Neural cell (in vitro differentiated cells): Measurements from ENCODE around the gene CLGN. TPM values are rescaled to one million over a fixed set of nuclear protein-coding genes. Genes with fewer than 3 reads are reported as not detected.
"Not testable (repeated sequence)": the region's sequence is repeated elsewhere in the genome, so short reads cannot be mapped to it uniquely, and the experiment has no call there.

Experiments
- H2AFZ ChIP-seq: fragments of 200-600, 300-800 bp; sonication (generic), shearing (Covaris generic); 2 replicates; pipeline ENCODE4 v1.6.0; 2014; ENCODE audit warnings: low read depth, mild to moderate bottlenecking, antibody characterized with exemption, low read length, moderate library complexity
- H3F3A ChIP-seq: fragments of 200-600 bp; shearing (Covaris generic); 2 replicates; pipeline ENCODE4 v1.6.1; 2016; ENCODE audit warnings: mild to moderate bottlenecking, moderate library complexity, mixed read lengths, antibody characterized with exemption, low read length; ENCODE audit not compliant: insufficient read depth, poor library complexity, severe bottlenecking
- H3K27ac ChIP-seq: fragments of 200-600, 300-800 bp; sonication (generic), shearing (Covaris generic); 2 replicates; pipeline ENCODE4 v1.5.1; 2014; ENCODE audit warnings: mild to moderate bottlenecking, low read length, moderate library complexity
- H3K27me3 ChIP-seq: fragments of 300-800, 200-600 bp; sonication (generic), shearing (Covaris generic); 2 replicates; pipeline ENCODE4 v1.6.0; 2014; ENCODE audit warnings: mild to moderate bottlenecking, low read depth, low read length, moderate library complexity; ENCODE audit not compliant: insufficient read depth
- H3K36me3 ChIP-seq: fragments of 300-800, 200-600 bp; sonication (generic), shearing (Covaris generic); 2 replicates; pipeline ENCODE4 v1.5.1; 2014; ENCODE audit warnings: mild to moderate bottlenecking, antibody characterized with exemption, low read length, moderate library complexity; ENCODE audit not compliant: insufficient read depth
- H3K4me2 ChIP-seq: fragments of 300-800, 200-600 bp; sonication (generic), shearing (Covaris generic); 2 replicates; pipeline ENCODE4 v1.6.0; 2014; ENCODE audit warnings: mild to moderate bottlenecking, low read length
- H3K4me3 ChIP-seq: fragments of 300-800, 200-600 bp; sonication (generic), shearing (Covaris generic); 2 replicates; pipeline ENCODE4 v1.5.1; 2014; ENCODE audit warnings: mild to moderate bottlenecking, low read length, moderate library complexity
- H3K79me2 ChIP-seq: fragments of 200-600 bp; shearing (Covaris generic); replicated peaks from 2 replicates; pipeline ENCODE4 v1.6.0; 2014; ENCODE audit warnings: mild to moderate bottlenecking, low read length, moderate library complexity; ENCODE audit not compliant: insufficient read depth
- H3K9ac ChIP-seq: fragments of 300-800, 200-600 bp; sonication (generic), shearing (Covaris generic); 2 replicates; pipeline ENCODE4 v1.6.1; 2016; ENCODE audit warnings: mild to moderate bottlenecking, low read length, mixed read lengths
- H3K9me2 ChIP-seq: fragments of 200-600 bp; shearing (Covaris generic); 2 replicates; pipeline ENCODE4 v1.6.1; 2016; ENCODE audit warnings: mild to moderate bottlenecking, low read length, mixed read lengths; ENCODE audit not compliant: insufficient read depth
- H3K9me3 ChIP-seq: fragments of 200-600, 300-800 bp; sonication (generic), shearing (Covaris generic); 2 replicates; pipeline ENCODE4 v1.6.1; 2016; ENCODE audit warnings: mild to moderate bottlenecking, mixed run types, low read length, moderate library complexity, mixed read lengths
- H4K20me1 ChIP-seq: fragments of 200-600 bp; shearing (Covaris generic); 2 replicates; pipeline ENCODE4 v1.6.1; 2016; ENCODE audit warnings: mild to moderate bottlenecking, mixed run types; ENCODE audit not compliant: insufficient read depth
- EP300 ChIP-seq: fragments of 450-650 bp; conservative IDR thresholded peaks from 2 replicates; pipeline ENCODE4 v1.6.1; 2014; ENCODE audit warnings: antibody characterized with exemption, mild to moderate bottlenecking, moderate library complexity; ENCODE audit not compliant: poor library complexity, severe bottlenecking
- EZH2 ChIP-seq: fragments of 200-600, 300-800 bp; shearing (Covaris generic), sonication (generic); IDR thresholded peaks from 2 replicates; pipeline ENCODE4 v1.6.1; 2014; ENCODE audit warnings: antibody characterized with exemption, low read length, borderline replicate concordance, mild to moderate bottlenecking; ENCODE audit not compliant: insufficient read depth, poor library complexity, severe bottlenecking
- MXI1 ChIP-seq: fragments of 450-650 bp; conservative IDR thresholded peaks from 2 replicates; pipeline ENCODE4 v1.6.1; 2014; ENCODE audit warnings: antibody characterized with exemption, mild to moderate bottlenecking; ENCODE audit not compliant: poor library complexity, severe bottlenecking
- POLR2AphosphoS5 ChIP-seq: IDR thresholded peaks from 2 replicates; pipeline ENCODE4 v1.6.1; 2012
- RAD21 ChIP-seq: fragments of 450-650 bp; conservative IDR thresholded peaks from 2 replicates; pipeline ENCODE4 v1.6.1; 2014; ENCODE audit warnings: antibody characterized with exemption, mild to moderate bottlenecking, moderate library complexity
- SMC3 ChIP-seq: fragments of 450-650 bp; conservative IDR thresholded peaks from 2 replicates; pipeline ENCODE4 v1.6.1; 2014; ENCODE audit warnings: antibody characterized with exemption, mild to moderate bottlenecking, moderate library complexity; ENCODE audit not compliant: poor library complexity
- TAF1 ChIP-seq: IDR thresholded peaks from 2 replicates; pipeline ENCODE4 v1.6.1; 2012; ENCODE audit warnings: low read depth
- polyA plus RNA-seq: library from polyadenylated mRNA; depleted of rRNA; stranded (reverse); fragments of >200 nt; gene quantifications from 2 replicates; pipeline ENCODE4 v1.2.3, GENCODE V29; 2014
- TF ChIP-seq, protein P1 (sequence below): IDR thresholded peaks from 2 replicates; pipeline ENCODE4 v1.6.1; 2012; ENCODE audit warnings: borderline replicate concordance
- TF ChIP-seq, protein P2 (sequence below): fragments of 450-650 bp; IDR thresholded peaks from 2 replicates; pipeline ENCODE4 v1.5.1; 2014; ENCODE audit warnings: antibody characterized with exemption, mild to moderate bottlenecking, moderate library complexity; ENCODE audit not compliant: poor library complexity, severe bottlenecking

CLGN gene
- polyA plus RNA-seq, 1 donor from 2014 or later: 20.8 TPM

DNA sequence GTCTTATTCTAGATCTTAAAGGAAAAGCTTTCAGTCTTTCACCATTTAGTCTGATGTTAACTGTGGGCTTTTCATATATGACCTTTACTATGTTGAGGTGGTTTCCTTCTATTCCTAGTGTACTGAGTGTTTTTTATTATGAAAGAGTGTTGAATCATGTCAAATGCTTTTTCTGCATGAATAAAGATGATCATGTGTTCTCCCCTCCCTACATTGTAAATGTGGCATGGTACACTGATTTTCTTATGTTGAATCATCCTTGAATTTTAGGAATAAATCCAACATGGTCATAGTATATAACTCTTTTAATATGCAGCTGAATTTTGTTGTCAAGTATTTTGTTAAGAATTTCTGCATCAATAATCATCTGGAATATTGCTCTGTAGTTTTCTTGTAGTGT is 4.3 kb downstream of the CLGN start (continued):
- TF ChIP-seq, protein P1, sequence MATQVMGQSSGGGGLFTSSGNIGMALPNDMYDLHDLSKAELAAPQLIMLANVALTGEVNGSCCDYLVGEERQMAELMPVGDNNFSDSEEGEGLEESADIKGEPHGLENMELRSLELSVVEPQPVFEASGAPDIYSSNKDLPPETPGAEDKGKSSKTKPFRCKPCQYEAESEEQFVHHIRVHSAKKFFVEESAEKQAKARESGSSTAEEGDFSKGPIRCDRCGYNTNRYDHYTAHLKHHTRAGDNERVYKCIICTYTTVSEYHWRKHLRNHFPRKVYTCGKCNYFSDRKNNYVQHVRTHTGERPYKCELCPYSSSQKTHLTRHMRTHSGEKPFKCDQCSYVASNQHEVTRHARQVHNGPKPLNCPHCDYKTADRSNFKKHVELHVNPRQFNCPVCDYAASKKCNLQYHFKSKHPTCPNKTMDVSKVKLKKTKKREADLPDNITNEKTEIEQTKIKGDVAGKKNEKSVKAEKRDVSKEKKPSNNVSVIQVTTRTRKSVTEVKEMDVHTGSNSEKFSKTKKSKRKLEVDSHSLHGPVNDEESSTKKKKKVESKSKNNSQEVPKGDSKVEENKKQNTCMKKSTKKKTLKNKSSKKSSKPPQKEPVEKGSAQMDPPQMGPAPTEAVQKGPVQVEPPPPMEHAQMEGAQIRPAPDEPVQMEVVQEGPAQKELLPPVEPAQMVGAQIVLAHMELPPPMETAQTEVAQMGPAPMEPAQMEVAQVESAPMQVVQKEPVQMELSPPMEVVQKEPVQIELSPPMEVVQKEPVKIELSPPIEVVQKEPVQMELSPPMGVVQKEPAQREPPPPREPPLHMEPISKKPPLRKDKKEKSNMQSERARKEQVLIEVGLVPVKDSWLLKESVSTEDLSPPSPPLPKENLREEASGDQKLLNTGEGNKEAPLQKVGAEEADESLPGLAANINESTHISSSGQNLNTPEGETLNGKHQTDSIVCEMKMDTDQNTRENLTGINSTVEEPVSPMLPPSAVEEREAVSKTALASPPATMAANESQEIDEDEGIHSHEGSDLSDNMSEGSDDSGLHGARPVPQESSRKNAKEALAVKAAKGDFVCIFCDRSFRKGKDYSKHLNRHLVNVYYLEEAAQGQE: no peak
- no peak for TF ChIP-seq SMC3
- TF ChIP-seq POLR2AphosphoS5: no peak

DNA sequence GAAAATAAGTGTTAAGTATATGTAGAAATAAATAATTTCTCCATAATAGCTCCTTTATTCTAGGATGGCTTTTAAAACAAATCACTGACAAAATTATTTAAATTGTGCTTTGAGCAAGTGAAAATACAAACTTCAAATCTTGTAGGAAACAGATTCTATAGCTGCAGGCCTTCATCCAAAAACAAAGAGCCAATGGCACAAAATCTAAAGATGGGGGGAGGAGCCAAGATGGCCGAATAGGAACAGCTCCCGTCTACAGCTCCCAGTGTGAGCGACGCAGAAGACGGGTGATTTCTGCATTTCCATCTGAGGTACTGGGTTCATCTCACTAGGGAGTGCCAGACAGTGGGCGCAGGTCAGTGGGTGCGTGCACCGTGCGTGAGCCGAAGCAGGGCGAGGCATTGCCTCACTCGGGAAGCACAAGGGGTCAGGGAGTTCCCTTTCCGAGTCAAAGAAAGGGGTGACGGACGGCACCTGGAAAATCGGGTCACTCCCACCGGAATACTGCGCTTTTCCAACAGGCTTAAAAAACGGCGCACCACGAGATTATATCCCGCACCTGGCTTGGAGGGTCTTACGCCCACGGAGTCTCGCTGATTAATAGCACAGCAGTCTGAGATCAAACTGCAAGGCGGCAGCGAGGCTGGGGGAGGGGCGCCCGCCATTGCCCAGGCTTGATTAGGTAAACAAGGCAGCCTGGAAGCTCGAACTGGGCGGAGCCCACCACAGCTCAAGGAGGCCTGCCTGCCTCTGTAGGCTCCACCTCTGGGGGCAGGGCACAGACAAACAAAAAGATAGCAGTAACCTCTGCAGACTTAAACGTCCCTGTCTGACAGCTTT is 14.1 kb downstream of the CLGN start:
- H3K4me3 ChIP-seq, H2AFZ ChIP-seq, H3K9me3 ChIP-seq, H3K4me2 ChIP-seq, H4K20me1 ChIP-seq, H3F3A ChIP-seq, H3K79me2 ChIP-seq, H3K36me3 ChIP-seq, H3K27ac ChIP-seq, H3K27me3 ChIP-seq, H3K9ac ChIP-seq, H3K9me2 ChIP-seq: not testable (repeated sequence)

DNA sequence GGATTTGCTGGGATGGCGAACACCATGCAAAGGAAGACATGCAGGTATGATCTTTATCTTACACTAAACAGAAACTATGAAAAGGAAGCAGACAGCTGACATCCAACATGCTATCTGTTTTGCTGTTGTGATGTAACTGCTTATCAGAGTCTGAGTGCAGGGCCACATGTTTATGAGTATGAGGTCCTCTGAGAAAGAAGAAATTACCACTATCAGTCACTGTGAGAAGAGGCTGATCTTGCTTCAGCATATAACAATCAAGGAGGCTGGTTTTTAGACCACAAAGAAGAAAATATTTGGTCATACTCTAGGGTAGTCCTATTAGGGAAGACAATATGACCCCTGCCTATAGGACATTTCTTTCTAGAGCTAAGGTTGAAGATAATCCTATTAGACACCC is 18.5 kb downstream of the CLGN start:
- Histone ChIP-seq H3K9me3 (no peaks in the 10 kb centered on the region), H3K79me2 (no peaks in the 10 kb centered on the region), H3K4me3 (no peak overlapping the region), H3F3A (no peaks in the 10 kb centered on the region), H3K9me2 (no peaks in the 10 kb centered on the region), H2AFZ (no peak overlapping the region), H3K9ac (no peak overlapping the region), H4K20me1 (no peaks in the 10 kb centered on the region), H3K27ac (no peak overlapping the region), H3K36me3 (no peaks in the 10 kb centered on the region), H3K27me3 (no peaks in the 10 kb centered on the region), H3K4me2 (no peak overlapping the region)
- TF ChIP-seq EP300 (no peak), SMC3 (no peak), POLR2AphosphoS5 (no peak), EZH2 (no peak), RAD21 (no peak), TAF1 (no peak), MXI1 (no peak)
- TF ChIP-seq, protein P1: no peak
- TF ChIP-seq, protein P2, sequence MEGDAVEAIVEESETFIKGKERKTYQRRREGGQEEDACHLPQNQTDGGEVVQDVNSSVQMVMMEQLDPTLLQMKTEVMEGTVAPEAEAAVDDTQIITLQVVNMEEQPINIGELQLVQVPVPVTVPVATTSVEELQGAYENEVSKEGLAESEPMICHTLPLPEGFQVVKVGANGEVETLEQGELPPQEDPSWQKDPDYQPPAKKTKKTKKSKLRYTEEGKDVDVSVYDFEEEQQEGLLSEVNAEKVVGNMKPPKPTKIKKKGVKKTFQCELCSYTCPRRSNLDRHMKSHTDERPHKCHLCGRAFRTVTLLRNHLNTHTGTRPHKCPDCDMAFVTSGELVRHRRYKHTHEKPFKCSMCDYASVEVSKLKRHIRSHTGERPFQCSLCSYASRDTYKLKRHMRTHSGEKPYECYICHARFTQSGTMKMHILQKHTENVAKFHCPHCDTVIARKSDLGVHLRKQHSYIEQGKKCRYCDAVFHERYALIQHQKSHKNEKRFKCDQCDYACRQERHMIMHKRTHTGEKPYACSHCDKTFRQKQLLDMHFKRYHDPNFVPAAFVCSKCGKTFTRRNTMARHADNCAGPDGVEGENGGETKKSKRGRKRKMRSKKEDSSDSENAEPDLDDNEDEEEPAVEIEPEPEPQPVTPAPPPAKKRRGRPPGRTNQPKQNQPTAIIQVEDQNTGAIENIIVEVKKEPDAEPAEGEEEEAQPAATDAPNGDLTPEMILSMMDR: no peak
